ENCODE data around the gene NCAPH2.
"Not testable (repeated sequence)": the region's sequence is repeated elsewhere in the genome, so short reads cannot be mapped to it uniquely, and the experiment has no call there.

Gene NCAPH2

GRCh38 chr22:50527921-50528681 is 20.1 kb downstream of the NCAPH2 start:
- H3K9me3 Mint-ChIP-seq: no peaks in the 10 kb centered on the region
- peaks cover 5% of the 10 kb centered on the region for H3K36me3 Mint-ChIP-seq
- H3K4me3 Mint-ChIP-seq: peak overlapping the region; percentile 74
- peaks cover 35% of the 10 kb centered on the region for H3K4me1 Mint-ChIP-seq
- H3K27ac Mint-ChIP-seq: peak overlapping the region; percentile 68
- H3K27me3 Mint-ChIP-seq: no peaks in the 10 kb centered on the region

- no peak overlapping the region for H3K27ac Mint-ChIP-seq
- H3K4me3 Mint-ChIP-seq: peak overlapping the region; percentile 61
- no peaks in the 10 kb centered on the region for H3K27me3 Mint-ChIP-seq
- H3K9me3 Mint-ChIP-seq: no peaks in the 10 kb centered on the region
- H3K36me3 Mint-ChIP-seq: peaks cover 5% of the 10 kb centered on the region
- peaks cover 42% of the 10 kb centered on the region for H3K4me1 Mint-ChIP-seq
These were observed 20.8 kb downstream of the NCAPH2 start for GRCh38 chr22:50528682-50529415.

DNA sequence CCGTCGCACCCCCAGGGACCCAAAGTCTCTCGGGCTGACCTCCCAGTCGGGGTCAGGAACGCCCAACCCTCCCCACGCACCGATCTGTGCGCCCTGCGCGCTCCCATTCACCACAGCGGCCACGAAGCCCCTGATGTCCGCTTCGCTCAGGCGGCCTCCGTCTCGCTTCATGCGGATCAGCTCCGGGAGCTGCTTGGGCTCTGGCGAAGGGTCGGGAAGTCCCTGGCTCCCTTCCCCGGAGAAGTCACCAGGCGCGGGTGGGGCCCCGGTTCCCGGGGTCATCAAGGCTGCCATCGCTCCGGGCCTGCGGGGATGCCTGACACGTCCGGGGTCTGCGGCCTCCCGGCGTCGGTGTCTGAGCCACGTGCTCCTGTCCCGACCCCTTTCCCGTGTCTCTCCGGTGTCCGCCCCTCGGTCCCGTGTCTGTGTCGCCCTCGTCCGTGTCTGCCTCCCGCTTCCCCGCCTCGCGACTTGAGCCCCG is 21.4 kb downstream of the NCAPH2 start:
- H3K27ac Mint-ChIP-seq: peak overlapping the region; percentile 30

GRCh38 chr22:50529897-50530579 is 22.0 kb downstream of the NCAPH2 start, which contains the start of gene TYMP:
Gene TYMP, minus strand, starts transcription at chr22:50530012. Its CDS starts 303 bp downstream, at chr22:50529709.
- Mint-ChIP-seq H3K27ac (peak within 1 kb of the TSS; percentile 96), H3K4me1 (peaks cover 43% of the 10 kb centered on the region), H3K9me3 (no peaks in the 10 kb centered on the region), H3K4me3 (peak within 1 kb of the TSS; percentile 92), H3K27me3 (no peaks in the 10 kb centered on the region), H3K36me3 (no peaks in the 10 kb centered on the region)

More for the DNA sequence above, 21.4 kb downstream of the NCAPH2 start:
- no peaks in the 10 kb centered on the region for H3K27me3 Mint-ChIP-seq
- no peaks in the 10 kb centered on the region for H3K9me3 Mint-ChIP-seq
- H3K36me3 Mint-ChIP-seq: peaks cover 4% of the 10 kb centered on the region
- peak overlapping the region; percentile 42 for H3K4me3 Mint-ChIP-seq
- peaks cover 46% of the 10 kb centered on the region for H3K4me1 Mint-ChIP-seq

- H3K27me3 Mint-ChIP-seq: no peaks in the 10 kb centered on the region
- H3K4me3 Mint-ChIP-seq: peak overlapping the region; percentile 92
- no peaks in the 10 kb centered on the region for H3K36me3 Mint-ChIP-seq
- peak overlapping the region; percentile 92 for H3K27ac Mint-ChIP-seq
- no peaks in the 10 kb centered on the region for H3K9me3 Mint-ChIP-seq
- H3K4me1 Mint-ChIP-seq: peaks cover 43% of the 10 kb centered on the region
These were observed 22.5 kb downstream of the NCAPH2 start for GRCh38 chr22:50530580-50530876.

DNA sequence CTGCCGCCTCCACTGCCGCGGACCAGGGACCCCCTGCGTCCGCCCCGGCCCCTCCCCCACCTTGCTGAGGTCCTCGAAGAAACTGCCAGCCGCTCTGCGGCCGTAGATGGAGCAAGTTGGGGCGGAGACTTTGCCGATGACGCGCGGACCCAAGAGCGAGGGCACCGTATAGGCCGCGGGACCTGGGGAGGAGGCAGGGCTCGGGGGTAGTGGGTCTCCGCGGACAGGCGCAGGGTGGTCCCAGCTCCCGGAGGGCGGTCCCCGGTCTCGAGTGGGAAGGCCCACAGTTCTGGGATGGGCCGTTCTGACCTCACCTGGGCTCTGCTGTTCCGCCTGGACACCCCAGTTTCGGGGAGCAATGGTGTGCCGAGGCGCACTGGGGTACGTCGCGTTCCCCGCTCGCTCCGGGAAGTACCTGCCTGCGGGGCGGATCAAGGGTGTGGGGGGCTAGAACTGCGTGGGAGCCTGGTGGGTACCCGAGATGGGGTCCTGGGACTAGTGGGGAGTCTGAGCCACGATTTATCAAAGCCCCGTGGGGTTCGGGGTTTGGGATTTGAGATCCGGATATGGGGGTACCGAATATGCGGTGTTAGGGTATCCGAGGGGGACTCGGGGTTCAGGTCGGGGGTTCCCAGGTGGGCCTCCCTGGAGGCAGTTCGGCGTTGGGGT is 23.0 kb downstream of the NCAPH2 start:
- H3K4me3 Mint-ChIP-seq: peak overlapping the region; percentile 92
- H3K9me3 Mint-ChIP-seq: no peaks in the 10 kb centered on the region
- H3K27me3 Mint-ChIP-seq: no peaks in the 10 kb centered on the region
- H3K4me1 Mint-ChIP-seq: peaks cover 43% of the 10 kb centered on the region
- peak overlapping the region; percentile 96 for H3K27ac Mint-ChIP-seq
- no peaks in the 10 kb centered on the region for H3K36me3 Mint-ChIP-seq

GRCh38 chr22:50531546-50531961 is 23.5 kb downstream of the NCAPH2 start:
- Mint-ChIP-seq H3K27ac (peak overlapping the region; percentile 96), H3K4me1 (peaks cover 43% of the 10 kb centered on the region), H3K36me3 (no peaks in the 10 kb centered on the region), H3K9me3 (no peaks in the 10 kb centered on the region), H3K27me3 (no peaks in the 10 kb centered on the region), H3K4me3 (peak overlapping the region; percentile 92)

- Mint-ChIP-seq H3K4me1 (peaks cover 37% of the 10 kb centered on the region), H3K9me3 (no peaks in the 10 kb centered on the region), H3K4me3 (peak overlapping the region; percentile 92), H3K36me3 (no peaks in the 10 kb centered on the region), H3K27ac (peak overlapping the region; percentile 96), H3K27me3 (no peaks in the 10 kb centered on the region)
These were observed 24.1 kb downstream of the NCAPH2 start for GRCh38 chr22:50531962-50532674.

- peaks cover 34% of the 10 kb centered on the region for H3K4me1 Mint-ChIP-seq
- H3K36me3 Mint-ChIP-seq: no peaks in the 10 kb centered on the region
- peak overlapping the region; percentile 92 for H3K27ac Mint-ChIP-seq
- no peaks in the 10 kb centered on the region for H3K9me3 Mint-ChIP-seq
- no peaks in the 10 kb centered on the region for H3K27me3 Mint-ChIP-seq
- peak overlapping the region; percentile 77 for H3K4me3 Mint-ChIP-seq
These were observed 25.1 kb downstream of the NCAPH2 start for GRCh38 chr22:50532824-50533796.

- Mint-ChIP-seq H3K27ac (peak overlapping the region; percentile 92), H3K4me1 (peaks cover 35% of the 10 kb centered on the region), H3K4me3 (peak overlapping the region; percentile 11)
- H3K27me3 Mint-ChIP-seq, H3K9me3 Mint-ChIP-seq, H3K36me3 Mint-ChIP-seq: not testable (repeated sequence)
These were observed 26.1 kb downstream of the NCAPH2 start for GRCh38 chr22:50533856-50534711.

DNA sequence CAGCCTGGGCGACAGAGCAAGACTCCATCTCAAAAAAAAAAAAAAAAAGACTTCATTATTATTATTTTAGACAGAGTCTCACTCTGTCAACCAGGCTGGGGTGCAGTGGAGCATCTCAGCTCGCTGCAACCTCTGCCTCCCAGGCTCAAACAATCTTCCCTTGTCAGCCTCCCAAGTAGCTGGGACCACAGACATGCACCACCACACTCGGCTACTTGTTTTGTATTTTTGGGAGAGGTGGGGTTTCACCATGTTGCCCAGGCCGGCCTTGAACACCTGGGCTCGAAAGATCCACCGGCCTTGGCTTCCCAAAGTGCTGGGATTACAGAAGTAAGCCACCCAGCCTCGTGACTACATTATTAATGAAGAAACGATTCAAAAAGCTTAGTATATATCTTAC is 27.1 kb downstream of the NCAPH2 start:
- no peaks in the 10 kb centered on the region for H3K36me3 Mint-ChIP-seq
- no peaks in the 10 kb centered on the region for H3K9me3 Mint-ChIP-seq
- H3K4me1 Mint-ChIP-seq: peaks cover 45% of the 10 kb centered on the region
- no peak overlapping the region for H3K4me3 Mint-ChIP-seq
- H3K27ac Mint-ChIP-seq: no peak overlapping the region
- H3K27me3 Mint-ChIP-seq: no peaks in the 10 kb centered on the region

DNA sequence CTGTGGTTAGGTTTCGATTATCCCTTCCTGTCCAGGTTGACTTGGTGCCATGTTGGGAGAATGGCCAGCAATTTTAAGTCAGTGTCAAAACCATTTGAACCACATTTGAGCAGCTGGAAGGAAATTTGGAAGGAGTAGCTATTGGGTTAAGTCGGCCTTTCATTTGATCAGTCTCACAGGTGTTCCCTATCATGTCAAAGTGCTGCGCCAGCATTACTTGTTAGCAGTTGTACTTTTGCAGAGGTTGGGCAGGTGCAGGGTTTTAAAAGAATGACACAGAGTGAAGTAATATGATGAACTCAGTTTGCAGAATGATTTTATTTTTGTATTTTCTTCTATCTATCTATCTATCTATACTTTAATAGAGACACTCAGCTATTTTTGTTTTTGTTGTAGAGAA is 28.2 kb downstream of the NCAPH2 start:
- Mint-ChIP-seq H3K9me3 (no peaks in the 10 kb centered on the region), H3K27ac (peak overlapping the region; percentile 35), H3K36me3 (no peaks in the 10 kb centered on the region), H3K4me1 (peaks cover 54% of the 10 kb centered on the region), H3K4me3 (no peak overlapping the region), H3K27me3 (no peaks in the 10 kb centered on the region)

DNA sequence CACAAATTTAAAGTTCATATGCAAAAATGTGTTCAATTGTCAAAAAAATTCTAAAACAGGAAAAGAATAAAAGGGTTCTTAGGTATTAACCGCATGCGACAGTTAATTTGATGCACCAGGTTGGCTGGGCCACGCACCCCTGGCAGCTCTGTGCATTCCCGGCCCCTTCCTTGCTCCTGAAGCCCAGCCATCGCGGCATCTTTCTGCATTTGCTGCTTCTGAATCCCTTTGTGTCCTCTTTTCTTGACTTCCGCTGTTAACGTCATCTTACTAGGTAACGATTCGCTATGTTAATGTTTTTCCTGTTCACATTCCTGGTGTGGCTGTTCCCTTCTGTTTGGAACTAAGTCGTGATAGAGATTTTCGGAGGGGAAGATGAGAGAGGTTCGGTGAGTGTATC is 29.7 kb downstream of the NCAPH2 start:
- Mint-ChIP-seq H3K27me3 (no peaks in the 10 kb centered on the region), H3K4me1 (peaks cover 63% of the 10 kb centered on the region), H3K9me3 (no peaks in the 10 kb centered on the region), H3K36me3 (no peaks in the 10 kb centered on the region), H3K4me3 (peak overlapping the region; percentile 66), H3K27ac (peak overlapping the region; percentile 100)
